ENCODE data around the gene LIM2.

DNA sequence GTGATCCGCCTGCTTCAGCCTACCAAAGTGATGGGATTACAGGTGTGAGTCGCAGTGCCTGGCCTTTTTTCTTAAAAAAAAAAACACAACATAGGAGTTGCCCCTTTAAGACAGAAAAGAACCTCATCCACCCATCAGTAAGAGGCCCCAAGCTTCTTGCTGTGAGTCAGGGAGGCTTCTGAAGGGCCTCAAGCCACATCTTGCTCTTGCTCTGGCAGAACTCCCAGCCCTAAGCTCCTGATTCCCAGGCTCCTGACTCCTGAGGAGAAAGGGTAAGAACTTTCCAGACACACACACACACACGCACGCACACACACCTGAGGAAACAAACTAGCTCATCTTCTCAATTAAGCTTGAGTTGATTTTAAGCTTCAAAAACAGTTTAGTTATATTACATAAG is 28.5 kb downstream of the LIM2 start:
- TF ChIP-seq, protein P1, sequence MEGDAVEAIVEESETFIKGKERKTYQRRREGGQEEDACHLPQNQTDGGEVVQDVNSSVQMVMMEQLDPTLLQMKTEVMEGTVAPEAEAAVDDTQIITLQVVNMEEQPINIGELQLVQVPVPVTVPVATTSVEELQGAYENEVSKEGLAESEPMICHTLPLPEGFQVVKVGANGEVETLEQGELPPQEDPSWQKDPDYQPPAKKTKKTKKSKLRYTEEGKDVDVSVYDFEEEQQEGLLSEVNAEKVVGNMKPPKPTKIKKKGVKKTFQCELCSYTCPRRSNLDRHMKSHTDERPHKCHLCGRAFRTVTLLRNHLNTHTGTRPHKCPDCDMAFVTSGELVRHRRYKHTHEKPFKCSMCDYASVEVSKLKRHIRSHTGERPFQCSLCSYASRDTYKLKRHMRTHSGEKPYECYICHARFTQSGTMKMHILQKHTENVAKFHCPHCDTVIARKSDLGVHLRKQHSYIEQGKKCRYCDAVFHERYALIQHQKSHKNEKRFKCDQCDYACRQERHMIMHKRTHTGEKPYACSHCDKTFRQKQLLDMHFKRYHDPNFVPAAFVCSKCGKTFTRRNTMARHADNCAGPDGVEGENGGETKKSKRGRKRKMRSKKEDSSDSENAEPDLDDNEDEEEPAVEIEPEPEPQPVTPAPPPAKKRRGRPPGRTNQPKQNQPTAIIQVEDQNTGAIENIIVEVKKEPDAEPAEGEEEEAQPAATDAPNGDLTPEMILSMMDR (IDR thresholded peaks at IDR 0.05), result no peak
- TF ChIP-seq HDAC2 (IDR thresholded peaks at IDR 0.05) (no peak), RNF2 (IDR thresholded peaks at IDR 0.05; ENCODE audit: borderline replicate concordance, low read depth) (no peak), ZFP36 (IDR thresholded peaks at IDR 0.05; ENCODE audit: borderline replicate concordance, partially characterized antibody) (no peak), HOXA7 (CRISPR knock-in tag; IDR thresholded peaks at IDR 0.05) (no peak), SREBF2 (IDR thresholded peaks at IDR 0.05) (no peak)

All from A549 (cell line).